ENCODE data around the gene PPHLN1. TPM values are rescaled to one million over a fixed set of nuclear protein-coding genes. Genes with fewer than 3 reads are reported as not detected.

The PPHLN1 gene
- total RNA-seq, 1 donor from 2014 or later, result 57.2 TPM

- DNase-seq (ENCODE audit: low read depth), result no peak
- no peak overlapping the region for H3K4me3 ChIP-seq (ENCODE audit: low read depth, low read length)
Observed at GRCh38 chr12:42365486-42365885, 39.5 kb downstream of the PPHLN1 start.

GRCh38 chr12:42370013-42370412 lies 44.0 kb downstream of the PPHLN1 start:
- no peak for TF ChIP-seq CTCF (IDR thresholded peaks at IDR 0.05; ENCODE audit: insufficient read depth, low read length, poor library complexity, severe bottlenecking)
- Histone ChIP-seq H3K4me3 (ENCODE audit: low read depth, low read length) (no peak overlapping the region), H3K36me3 (ENCODE audit: control insufficient read depth, insufficient read depth, low read length) (no peaks in the 10 kb centered on the region), H3K27me3 (ENCODE audit: control insufficient read depth, insufficient read depth, low read length) (no peaks in the 10 kb centered on the region)
- no peak for DNase-seq (ENCODE audit: low read depth)

More at GRCh38 chr12:42365486-42365885, 39.5 kb downstream of the PPHLN1 start:
- no peaks in the 10 kb centered on the region for H3K27me3 ChIP-seq (ENCODE audit: control insufficient read depth, insufficient read depth, low read length)
- TF ChIP-seq CTCF (IDR thresholded peaks at IDR 0.05; ENCODE audit: insufficient read depth, low read length, poor library complexity, severe bottlenecking), result no peak
- peaks cover 2% of the 10 kb centered on the region for H3K36me3 ChIP-seq (ENCODE audit: control insufficient read depth, insufficient read depth, low read length)

- Histone ChIP-seq H3K27me3 (ENCODE audit: control insufficient read depth, insufficient read depth, low read length) (no peaks in the 10 kb centered on the region), H3K4me3 (ENCODE audit: low read depth, low read length) (no peak overlapping the region), H3K36me3 (ENCODE audit: control insufficient read depth, insufficient read depth, low read length) (no peaks in the 10 kb centered on the region)
- TF ChIP-seq CTCF (IDR thresholded peaks at IDR 0.05; ENCODE audit: insufficient read depth, low read length, poor library complexity, severe bottlenecking), result peak; percentile 64
- no peak for DNase-seq (ENCODE audit: low read depth)
Observed at GRCh38 chr12:42372154-42372791, 46.3 kb downstream of the PPHLN1 start.

GRCh38 chr12:42373669-42374068 lies 47.7 kb downstream of the PPHLN1 start:
- no peaks in the 10 kb centered on the region for H3K27me3 ChIP-seq (ENCODE audit: control insufficient read depth, insufficient read depth, low read length)
- no peaks in the 10 kb centered on the region for H3K36me3 ChIP-seq (ENCODE audit: control insufficient read depth, insufficient read depth, low read length)
- no peak overlapping the region for H3K4me3 ChIP-seq (ENCODE audit: low read depth, low read length)
- TF ChIP-seq CTCF (IDR thresholded peaks at IDR 0.05; ENCODE audit: insufficient read depth, low read length, poor library complexity, severe bottlenecking), result no peak
- DNase-seq (ENCODE audit: low read depth), result no peak

GRCh38 chr12:42380733-42381132 lies 54.8 kb downstream of the PPHLN1 start:
- Histone ChIP-seq H3K4me3 (ENCODE audit: low read depth, low read length) (no peak overlapping the region), H3K27me3 (ENCODE audit: control insufficient read depth, insufficient read depth, low read length) (no peaks in the 10 kb centered on the region), H3K36me3 (ENCODE audit: control insufficient read depth, insufficient read depth, low read length) (no peaks in the 10 kb centered on the region)
- DNase-seq (ENCODE audit: low read depth), result no peak
- no peak for TF ChIP-seq CTCF (IDR thresholded peaks at IDR 0.05; ENCODE audit: insufficient read depth, low read length, poor library complexity, severe bottlenecking)
